Gastrocnemius medialis (tissue), 4 donors: ENCODE results near the gene LRG1.

Experiments
- POLR2A ChIP-seq, 2 donors: fragments of 450-650 bp; IDR thresholded peaks; one replicate each; pipeline ENCODE4 v1.6.1; 2017; ENCODE audit warnings: antibody characterized with exemption in 2 of 2, mild to moderate bottlenecking in 2 of 2, moderate library complexity in 2 of 2
- TF ChIP-seq, protein P1 (sequence below), 5 experiments: fragments of 450-650 bp in 3 of 5; fragments of 200-600 bp in 2 of 5; sonication (generic) in 2 of 5; IDR thresholded peaks in 4 of 5; conservative IDR thresholded peaks in 1 of 5; 1 replicate in 4 of 5; 2 replicates in 1 of 5; pipeline ENCODE4 v1.5.1; 2016 to 2019; ENCODE audit warnings: antibody characterized with exemption in 5 of 5, mild to moderate bottlenecking in 3 of 5, moderate library complexity in 3 of 5

DNA sequence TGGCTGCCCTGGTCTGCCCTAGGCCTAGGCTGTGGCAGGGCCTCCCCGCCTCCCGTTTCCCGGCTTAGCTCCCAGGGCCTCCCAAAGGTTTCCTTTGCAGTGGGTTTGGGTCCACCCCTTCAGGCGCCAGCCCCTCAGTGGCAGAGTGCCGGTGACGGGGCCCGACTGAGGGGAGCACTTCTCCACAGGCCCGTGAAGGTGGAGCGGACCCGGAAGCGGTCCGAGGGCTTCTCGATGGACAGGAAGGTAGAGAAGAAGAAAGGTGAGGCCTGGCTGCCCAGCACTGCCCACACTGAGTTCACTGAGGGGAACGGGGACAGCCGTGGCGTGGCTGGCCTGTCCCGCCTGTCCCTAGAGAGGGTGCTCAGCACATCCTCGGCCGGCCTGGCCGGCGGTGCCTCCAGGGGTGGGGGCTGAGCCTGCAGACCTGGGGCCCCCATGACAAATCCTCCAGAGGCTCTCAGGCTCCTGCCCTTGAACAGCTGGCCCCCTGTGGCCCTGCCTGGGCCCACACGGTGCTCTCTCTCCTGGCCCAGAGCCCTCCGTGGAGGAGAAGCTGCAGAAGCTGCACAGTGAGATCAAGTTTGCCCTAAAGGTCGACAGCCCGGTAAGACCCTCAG lies 42.0 kb downstream of the LRG1 start:
- TF ChIP-seq, protein P1, sequence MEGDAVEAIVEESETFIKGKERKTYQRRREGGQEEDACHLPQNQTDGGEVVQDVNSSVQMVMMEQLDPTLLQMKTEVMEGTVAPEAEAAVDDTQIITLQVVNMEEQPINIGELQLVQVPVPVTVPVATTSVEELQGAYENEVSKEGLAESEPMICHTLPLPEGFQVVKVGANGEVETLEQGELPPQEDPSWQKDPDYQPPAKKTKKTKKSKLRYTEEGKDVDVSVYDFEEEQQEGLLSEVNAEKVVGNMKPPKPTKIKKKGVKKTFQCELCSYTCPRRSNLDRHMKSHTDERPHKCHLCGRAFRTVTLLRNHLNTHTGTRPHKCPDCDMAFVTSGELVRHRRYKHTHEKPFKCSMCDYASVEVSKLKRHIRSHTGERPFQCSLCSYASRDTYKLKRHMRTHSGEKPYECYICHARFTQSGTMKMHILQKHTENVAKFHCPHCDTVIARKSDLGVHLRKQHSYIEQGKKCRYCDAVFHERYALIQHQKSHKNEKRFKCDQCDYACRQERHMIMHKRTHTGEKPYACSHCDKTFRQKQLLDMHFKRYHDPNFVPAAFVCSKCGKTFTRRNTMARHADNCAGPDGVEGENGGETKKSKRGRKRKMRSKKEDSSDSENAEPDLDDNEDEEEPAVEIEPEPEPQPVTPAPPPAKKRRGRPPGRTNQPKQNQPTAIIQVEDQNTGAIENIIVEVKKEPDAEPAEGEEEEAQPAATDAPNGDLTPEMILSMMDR (IDR thresholded peaks at IDR 0.05 in 4 of 5, conservative IDR thresholded peaks at IDR 0.05 in 1 of 5), result no peak
- TF ChIP-seq POLR2A (IDR thresholded peaks at IDR 0.05), result no peak
